Measurements from ENCODE around the gene PLCXD1.

PLCXD1 gene

DNA sequence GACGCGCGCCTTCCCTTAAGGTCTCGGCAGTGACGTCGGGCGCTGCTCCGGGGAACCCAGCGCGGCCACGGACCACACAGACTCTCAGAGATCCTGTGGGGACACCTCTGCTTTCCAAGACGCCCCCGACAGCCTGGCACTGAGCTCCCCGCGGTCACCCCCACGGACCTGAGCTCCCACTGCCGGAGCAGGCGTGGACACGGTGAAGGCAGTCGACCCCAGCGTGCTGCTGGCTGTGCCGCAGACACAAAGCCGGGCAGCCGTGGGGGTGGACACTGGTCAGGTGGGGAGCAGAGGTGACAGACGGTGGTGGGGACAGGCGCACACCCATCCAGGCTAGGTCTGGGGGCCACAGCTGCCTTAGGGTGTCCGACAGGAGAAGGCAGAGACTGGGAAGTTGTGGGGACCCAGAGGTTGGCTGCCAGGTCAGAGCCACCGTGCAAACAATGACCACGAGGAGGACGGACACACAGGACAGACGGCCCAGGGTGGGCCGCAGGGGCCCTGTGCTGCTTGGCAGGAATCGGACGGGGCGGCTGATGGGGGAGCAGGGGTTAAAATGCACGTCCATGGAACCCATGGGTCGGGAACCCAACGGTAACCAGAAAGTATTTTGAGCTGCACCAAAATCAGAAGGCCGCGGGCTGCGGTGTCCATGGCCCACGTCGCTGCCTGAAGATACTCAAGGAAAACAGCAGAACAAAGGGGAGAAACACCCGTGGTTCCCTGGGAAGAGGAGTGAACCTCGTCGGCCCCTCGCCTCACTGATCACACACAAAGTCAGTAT is 54.0 kb downstream of the PLCXD1 start:
- no peak for DNase-seq (ENCODE audit: low read depth in 2 of 2)

DNA sequence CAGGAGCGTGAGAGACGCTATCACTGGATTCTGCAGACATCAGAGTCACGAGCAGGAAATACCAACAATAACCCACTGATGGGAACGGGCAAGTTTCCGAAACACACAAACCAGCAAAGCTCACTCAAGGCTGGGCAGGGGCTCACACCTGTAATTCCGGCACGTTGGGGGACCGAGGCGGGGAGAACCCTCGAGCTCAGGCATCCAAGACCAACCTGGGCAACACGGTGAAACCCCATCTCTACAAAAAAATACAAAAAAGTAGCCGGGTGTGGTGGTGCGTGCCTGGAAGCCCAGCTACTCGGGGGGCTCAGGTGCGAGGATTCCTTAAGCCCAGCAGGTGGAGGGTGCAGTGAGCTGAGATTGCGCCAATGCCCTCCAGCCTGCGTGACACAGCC is 54.6 kb downstream of the PLCXD1 start:
- no peak for DNase-seq (ENCODE audit: low read depth in 2 of 2)

DNA sequence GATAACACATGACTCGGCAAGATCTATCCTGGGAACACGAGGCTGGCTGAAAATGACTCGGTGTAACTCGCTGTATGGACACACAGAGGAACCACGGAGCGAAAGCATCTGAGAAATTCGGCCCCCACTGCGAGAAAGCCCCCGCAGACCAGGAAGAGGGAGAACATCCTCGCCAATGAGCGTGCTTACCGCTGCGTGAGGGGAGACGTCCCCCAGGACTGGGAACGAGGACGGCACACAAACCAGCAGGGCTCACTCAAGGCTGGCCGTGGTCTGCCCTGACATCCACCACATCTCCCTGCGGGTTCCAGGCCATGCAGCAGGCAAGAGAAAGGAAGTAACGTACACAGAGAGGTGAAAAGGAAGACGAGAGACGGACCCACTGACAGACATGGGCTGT is 55.0 kb downstream of the PLCXD1 start:
- no peak for DNase-seq (ENCODE audit: low read depth in 2 of 2)

DNA sequence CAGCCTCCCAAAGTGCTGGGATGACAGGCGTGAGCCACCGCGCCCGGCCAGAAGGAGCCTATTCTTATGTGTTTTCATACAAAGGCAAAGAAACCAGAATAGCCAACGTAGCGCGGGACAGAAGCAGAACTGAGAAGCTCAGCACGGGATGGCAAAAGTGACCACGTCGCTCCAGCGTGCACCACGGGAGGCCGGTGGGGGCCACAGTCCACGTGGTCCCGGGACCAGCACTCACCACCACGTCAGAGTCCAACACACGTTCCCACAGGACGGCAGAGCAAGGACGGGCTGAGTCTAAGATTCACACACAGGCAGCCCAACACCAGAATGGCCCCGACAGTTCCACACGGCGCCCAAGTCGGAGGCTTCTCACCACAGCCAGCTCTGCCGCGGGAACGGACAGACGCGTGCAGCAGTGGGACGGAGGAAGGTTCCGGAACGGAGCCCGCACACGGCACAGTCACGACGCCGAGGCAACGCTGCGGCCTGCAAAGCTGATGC is 56.2 kb downstream of the PLCXD1 start:
- DNase-seq (ENCODE audit: low read depth in 2 of 2) = no peak

DNA sequence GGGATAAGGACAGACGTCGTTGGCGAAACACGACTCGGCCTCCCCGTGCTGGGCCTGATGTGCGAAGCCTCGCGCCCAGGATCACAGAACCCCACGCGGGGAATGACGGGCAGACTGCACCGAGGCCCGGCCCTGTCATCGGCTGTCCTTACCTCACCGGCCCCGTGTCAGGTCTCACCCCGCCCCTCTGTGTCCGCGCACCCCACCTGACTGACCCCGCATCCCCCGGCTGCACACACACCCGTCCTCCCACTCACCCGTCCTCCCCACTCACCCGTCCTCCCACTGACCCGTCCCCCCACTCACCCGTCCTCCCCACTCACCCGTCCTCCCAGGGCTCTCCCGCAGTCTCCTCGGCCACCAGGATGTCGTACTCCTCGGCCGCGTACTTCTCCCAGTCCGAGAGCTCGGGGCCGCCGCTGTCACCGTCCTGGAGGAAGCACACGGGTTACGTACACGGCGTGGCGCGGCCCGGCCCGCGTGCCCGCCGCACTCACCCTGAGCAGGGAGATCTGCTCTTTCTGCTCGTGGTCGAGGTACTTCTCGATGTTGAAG is 57.2 kb downstream of the PLCXD1 start:
- DNase-seq (ENCODE audit: low read depth in 2 of 2) = no peak

DNA sequence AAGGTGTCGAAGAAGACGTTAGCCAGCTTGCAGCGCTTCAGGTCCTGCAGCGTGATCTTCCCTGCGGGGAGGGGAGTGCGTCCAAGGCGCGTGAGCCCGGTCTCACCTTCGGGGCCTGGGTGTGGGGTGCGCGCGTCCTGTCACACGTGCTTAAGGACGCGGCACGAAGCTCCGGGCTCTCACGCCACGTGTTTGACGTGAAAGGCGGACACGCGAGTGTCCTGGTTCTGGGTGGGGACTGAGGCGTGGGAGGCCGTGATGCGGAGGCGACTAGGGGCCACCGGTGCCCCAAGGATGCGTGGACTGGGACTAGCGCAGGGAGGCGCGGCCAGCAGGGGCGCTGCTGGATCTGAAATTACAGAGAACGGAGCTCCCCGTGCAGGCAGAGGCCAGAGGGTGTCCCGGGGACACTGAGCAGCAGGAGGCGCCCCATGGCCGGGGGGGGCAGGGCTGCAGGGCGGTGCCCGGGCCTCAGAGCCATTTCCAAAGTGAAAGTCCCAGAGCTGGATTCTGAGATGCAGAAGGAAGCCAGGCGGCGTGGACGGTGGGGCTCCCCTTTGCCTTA is 57.7 kb downstream of the PLCXD1 start:
- no peak for DNase-seq (ENCODE audit: low read depth in 2 of 2)

DNA sequence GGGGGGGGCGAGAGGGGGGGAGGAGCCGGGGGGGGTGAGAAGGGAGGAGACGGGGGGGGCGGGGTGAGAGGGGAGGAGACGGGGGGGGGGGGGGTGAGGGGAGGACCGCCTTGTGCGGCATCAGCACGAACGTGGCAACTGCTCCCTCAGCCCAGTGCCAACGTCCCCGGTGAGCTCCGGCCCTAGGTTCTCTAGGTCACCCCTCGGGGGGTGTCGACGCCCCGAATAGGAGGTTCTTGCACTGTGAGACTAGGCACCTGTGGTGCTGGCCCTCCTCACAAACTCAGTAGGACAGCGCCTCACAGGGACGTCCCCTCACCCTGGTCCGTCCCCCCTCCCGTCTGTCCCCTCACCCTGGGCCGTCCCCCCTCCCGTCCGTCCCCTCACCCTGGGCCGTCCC is 58.9 kb downstream of the PLCXD1 start:
- DNase-seq (ENCODE audit: low read depth in 2 of 2) = no peak

DNA sequence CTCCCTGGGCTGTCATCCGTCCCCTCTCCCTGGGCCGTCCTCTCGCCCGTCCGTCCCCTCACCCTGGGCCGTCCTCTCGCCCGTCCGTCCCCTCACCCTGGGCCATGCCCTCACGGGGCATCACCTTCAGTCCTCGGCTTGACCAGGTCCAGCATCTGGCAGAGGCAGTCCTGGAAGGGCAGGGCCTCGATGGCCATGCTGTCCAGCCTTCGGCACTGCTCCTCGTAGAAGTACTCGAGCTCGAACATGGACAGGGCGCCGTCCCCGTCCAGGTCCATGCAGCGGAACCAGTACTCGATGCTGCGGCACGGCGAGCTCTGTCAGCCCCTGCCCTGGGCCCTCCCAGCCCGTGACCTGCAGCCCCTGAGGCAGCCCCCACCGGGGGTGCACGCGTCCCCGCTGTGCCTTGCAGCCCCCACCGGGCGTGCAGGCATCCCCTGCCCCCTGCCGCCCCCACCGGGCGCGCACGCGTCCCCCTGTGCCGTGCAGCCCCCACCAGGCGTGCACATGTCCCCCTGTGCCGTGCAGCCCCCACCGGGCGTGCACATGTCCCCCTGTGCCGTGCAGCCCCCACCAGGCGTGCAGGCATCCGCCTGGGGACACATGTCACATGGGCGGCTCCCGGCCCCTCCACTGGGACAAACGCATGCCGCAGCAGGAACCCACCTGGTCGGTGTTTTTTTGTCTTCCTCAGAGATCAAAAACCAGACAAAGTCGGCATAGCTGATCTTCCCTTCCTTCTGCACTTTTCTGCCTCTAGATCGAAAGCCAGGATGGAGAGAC is 59.7 kb downstream of the PLCXD1 start:
- no peak for DNase-seq (ENCODE audit: low read depth in 2 of 2)

DNA sequence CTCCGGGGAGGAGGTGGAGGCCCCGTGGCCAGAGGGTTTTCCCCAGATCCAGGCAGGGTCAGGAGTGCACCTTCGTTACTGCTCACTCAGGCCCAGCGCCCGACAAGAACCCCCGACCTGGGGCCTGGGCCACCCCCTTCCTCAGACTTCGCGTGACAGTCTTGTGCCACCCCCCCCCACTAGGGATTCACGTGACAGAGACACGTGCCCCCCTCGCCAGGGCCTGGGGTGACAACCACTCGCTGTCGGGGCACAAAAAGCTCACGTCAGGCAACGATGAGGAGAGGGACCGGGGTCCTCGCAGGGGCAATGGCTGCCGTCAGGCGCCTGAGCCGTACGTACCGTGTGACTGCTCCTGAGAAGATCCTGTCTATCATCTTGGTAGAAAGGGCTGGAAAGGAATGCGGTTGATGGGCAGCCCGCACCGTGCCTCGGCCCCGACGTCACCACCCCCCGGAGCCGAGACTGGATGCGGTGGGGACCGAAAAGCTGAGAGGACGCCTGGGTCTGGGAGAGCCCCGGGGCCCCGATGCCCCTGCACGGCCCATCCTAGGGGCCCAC is 60.4 kb downstream of the PLCXD1 start:
- no peak for DNase-seq (ENCODE audit: low read depth in 2 of 2)

DNA sequence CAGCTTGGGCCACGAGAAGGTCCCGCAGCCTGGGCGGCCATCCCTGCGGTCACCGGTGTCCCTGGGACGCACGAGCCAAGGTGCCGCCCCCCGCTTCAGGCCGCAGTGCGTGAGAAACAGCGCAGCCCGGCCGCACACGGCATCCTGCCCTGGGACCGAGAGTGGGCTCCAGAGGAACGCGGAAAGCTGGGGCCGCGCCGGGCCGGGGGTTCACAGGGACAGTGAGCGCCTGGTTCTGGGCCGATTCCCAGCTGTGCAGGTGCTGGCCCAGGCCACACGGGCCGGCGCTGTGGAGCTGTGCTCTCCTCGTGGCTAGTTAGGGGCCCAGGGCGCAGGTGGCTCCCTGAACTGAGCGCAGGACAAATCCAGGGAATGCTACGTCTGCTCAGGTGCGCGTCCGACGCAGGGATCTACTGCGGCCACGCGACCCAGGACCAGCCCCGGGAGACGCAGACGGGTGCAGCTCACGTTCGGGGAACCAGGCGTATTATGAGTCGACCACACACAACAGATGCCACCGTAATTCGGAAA is 63.3 kb downstream of the PLCXD1 start:
- no peak for DNase-seq (ENCODE audit: low read depth in 2 of 2)

DNA sequence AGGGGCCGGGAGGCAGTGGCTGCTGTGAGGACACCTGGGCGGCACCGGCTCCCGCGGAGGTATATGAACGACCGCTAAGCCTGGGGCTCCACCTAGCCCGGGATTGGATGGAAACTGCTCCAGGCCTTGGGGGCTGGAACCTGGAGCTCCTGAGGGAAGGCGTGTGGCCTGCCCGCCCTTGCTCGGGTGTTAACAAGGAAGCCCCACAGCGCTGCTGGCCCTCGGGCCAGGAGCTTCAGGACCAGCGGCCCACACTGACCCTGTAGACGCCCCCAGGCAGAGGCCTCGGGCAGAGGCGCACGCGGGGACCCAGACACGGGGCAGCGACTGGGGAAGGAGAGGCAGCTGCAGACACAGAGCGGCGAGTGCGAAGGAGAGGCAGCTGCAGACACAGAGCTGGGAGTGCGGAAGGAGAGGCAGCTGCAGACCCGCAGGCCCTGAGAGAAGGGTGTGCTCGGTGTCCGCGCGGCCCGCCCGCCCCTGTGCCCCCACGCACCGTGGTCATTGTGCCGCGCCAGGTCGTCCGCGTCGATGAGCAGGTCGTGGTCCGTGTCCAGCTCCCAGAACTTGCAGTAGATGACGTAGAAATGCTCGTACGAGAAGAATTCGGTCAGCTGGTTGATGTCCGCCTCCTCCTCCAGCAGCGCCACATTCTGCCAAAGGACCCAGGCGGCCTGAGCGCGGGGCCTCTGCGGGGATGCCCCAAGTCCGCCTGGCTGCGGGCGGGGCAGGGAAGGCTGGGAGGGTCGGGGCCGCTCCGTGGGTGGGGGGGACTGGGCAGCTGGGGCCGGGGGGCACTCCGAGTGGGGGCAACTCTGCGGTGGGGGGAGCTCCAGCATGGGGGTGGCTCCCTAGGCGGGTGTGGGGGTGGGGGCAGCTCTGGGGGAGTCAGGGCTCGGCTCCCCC is 64.1 kb downstream of the PLCXD1 start:
- no peak for DNase-seq (ENCODE audit: low read depth in 2 of 2)

DNA sequence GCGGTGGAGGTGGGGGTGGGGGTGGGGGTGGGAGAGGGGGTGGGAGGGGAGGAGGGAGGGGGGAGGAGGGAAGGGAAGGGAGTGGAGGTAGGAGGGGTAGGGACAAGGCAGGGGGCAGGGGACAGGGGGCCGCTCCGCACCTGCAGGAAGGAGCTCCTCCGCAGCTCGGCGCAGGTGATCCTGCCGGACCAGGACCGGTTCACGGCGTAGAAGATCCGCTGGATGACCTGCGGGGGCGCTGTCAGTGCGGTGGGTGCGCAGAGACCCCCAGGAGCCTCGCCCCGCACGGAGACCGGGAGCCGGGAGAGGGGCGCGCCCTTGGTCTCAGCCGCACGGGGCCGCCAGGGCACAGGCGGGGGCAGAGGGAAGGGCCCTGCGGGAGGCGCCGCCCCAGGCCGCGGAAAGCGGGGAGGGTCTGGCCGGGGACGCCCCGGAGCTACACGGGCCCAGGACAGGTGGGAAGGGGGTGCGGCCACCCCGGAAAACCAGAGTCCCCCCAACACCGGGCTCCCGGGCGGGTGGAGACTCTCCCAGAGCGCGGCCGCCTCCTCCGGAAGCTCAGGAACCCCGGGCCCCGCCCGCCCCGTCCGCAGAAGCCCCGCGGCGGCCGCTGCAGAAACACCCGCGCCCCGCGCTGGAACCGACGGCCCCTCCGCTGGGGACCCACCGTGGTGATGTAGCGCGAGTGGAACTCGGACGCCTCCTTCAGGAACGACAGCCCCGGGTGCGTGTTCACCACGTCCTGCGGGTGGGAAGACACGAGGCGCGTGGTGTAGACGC is 65.0 kb downstream of the PLCXD1 start:
- DNase-seq (ENCODE audit: low read depth in 2 of 2) = no peak

DNA sequence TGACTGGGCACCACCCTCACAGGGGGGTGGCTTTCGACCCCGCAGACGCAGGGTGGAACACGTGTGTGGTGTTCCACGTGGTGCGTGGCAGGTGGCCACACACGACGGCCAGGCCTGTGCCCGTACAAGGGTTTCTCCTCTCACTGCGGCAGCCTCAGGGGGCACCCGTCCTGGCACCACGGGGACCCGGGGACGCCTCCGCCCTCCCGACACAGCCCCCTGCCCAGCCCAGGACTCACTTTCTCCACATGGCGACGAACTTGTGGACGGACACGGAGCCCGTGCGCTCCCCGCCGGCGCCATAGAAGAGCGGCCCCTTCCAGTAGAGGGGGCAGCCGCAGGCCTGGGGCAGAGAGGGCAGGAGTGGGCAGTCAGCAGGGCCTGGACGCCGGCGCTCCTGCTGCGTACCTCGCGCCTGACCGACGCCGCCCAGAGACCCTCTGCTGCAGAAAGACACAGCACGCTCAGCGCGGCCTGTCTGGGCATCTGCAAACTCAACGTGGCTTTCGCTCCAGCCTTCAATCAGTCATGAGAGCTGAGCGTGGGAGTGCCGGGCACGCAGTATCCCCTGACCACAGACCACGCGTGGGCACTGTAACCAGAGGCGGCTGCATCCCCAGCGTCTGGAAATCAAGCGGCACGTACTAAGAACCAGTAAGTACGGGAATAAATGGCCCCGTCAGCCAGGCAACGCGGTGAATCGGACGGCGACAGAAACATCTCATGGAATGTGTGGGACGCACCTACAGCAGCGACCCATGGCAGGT is 66.4 kb downstream of the PLCXD1 start:
- DNase-seq (ENCODE audit: low read depth in 2 of 2) = no peak

DNA sequence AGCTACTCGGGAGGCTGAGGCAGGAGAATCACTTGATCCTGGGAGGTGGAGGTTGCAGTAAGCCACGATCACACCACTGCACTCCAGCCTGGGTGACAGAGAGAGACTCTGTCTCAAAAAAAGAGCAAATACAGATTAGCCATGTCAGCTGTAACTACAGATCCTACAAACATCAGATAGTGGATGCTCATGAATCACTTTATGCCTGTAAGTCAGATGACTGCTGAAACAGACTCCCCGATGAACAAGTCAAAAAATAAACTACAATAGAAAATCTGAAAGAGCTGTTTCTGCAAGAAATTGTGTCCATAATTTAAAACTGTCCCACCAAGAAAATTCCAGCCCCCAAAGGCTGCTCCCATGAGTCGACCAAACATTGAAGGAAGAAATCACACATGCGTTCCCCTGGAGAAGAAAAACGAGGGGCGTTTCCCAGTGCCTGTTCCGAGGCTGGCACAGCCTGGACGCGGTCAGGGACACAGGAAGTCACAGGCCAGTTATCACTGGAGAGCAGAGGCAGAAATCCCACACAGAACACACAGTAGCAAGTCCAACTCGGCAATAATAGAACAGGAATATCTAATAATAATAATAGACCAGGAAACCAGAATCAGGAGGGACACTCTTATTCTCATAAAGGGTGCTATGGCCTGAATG is 67.4 kb downstream of the PLCXD1 start:
- DNase-seq (ENCODE audit: low read depth in 2 of 2) = no peak

DNA sequence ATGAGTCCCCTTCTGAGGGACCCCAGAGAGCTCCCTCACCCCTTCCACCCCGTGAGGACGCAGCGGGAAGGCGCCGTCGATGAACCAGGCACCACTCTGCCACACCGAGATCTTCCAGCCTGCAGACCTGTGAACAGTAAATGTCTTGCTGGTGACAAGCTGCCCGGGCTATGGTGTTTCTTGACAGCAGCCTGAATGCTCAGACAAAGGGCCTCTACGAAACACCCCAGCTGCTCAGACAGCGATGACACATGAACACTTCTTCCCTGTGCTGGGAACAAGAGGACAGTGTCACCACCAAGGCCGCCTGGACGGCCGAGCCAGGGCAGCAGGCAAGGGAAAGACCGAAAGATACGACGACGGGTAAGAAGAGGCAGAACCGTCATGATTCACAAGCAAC is 68.0 kb downstream of the PLCXD1 start:
- DNase-seq (ENCODE audit: low read depth in 2 of 2) = no peak

DNA sequence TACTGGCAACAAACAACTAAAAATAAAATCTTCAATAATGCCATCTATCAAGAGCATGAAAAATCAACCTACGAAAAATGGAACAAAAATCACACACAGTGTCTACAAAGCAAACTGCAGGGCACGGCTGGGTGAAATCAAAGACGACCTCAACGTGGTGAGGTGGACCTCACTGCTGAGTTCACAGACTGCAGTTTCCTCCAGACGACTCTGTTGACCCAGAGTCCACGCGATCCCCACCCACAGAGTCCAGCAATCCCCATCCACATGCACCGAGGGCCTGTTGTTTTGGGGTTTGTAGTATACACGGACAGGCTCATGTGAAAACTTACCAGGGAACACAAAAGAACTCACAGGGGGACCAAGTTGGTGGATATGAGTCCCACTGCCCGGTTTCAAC is 68.5 kb downstream of the PLCXD1 start:
- DNase-seq (ENCODE audit: low read depth in 2 of 2) = no peak

DNA sequence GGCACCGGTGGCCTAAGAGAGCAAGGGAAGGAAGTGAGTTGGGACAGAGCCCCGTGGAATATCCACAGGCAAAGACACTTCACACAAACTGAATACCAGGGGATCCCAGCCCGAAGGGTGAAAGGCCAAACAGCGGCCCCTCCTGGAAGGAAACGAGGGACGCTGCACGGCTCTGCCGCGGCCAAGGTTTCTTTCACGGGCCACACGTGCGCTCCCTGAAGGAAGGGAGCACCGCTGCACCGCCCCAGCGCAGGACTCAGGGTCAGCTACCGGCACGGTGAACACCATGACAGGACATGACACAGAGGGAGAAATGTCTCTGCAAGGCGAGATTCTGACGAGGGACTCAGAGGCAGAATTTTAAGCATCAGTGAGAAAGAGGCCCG is 69.0 kb downstream of the PLCXD1 start:
- DNase-seq (ENCODE audit: low read depth in 2 of 2) = no peak

DNA sequence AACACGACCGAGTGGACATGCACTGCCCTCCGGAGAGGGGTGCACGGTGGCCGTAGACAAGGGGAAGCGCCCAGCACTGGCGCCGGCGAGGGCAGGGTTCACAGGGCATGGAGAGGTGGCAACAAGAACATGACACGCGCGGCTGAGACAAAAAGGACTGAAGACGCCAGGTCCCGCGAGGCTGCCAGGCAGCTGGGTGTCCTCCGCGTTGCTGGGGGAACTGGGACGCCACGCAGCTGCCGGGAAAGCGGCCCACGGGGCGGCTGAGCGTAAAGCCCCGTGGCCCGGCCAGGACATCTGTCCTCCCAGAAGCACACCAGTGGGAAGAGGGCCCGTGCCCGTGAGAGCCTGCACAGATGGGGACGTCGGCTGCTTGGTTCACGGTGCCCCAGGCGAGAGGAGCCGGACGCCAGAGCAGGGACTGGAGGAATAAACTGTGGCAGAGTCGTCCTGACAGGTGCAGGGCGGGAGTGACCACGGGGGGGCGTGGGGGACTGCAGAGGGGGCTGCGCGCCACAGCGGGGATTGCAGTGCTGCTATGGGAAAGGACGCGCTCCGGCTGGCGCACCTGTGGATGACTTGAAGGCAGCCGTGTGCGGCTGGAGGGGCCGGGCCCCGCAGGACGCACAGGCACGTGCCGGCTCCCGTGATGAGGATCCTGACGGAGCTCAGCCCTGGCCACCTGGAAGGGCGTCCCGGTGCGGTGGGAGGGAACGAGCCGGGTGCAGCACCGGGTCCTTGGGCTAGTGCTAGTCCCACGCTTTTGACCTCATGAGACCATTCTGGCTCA is 69.5 kb downstream of the PLCXD1 start:
- no peak for DNase-seq (ENCODE audit: low read depth in 2 of 2)
